HG02759 (cell line): Measurements from ENCODE around the gene TMEM255B.
A peak's percentile ranks its signal among the peaks of the same experiment; 100 is the strongest.
"Not testable (repeated sequence)": the region's sequence is repeated elsewhere in the genome, so short reads cannot be mapped to it uniquely, and the experiment has no call there.

Experiments used
- ATAC-seq: cut with Tn5 transposase; IDR thresholded peaks from one replicate; pipeline ENCODE4 v1.9.1; 2021; ENCODE audit warnings: mild to moderate bottlenecking, moderate library complexity; ENCODE audit not compliant: unreplicated experiment

The TMEM255B gene

DNA sequence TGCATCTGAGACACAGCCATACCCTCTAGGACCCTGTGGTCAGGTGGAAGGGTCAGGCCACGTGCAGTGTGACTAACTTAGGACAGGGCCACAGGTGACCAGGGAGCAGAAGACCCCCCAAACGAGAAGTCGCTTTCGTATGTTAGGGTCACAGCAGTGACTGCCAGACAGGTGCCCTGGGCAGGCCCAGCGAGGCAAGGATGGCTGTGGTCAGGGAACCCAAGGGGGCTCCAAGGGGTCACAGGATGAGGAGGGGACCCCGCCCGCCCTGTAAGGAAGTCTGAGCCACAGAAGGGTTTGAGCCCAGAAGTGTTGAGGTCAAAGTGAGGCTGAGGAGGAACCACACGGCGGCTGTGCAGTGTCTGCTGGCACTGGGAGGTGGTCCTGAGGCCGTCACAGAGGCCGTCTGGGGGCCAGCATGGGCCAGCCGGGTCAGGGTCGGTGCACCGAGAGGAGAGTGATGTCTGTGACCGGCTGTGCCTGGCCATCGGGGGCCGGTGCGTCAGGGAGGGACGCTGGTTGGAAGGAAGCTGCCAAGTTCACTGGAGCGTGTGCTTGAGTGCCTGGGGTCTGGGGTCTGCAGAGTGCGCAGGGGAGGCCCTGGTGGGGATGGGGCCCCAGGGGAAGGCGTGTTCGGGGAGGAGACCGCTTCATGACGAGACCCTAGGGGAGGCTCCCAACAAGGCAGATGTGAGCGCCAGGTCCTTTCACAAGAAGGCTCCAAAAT lies 24.8 kb upstream of the TMEM255B start:
- ATAC-seq = no peak

DNA sequence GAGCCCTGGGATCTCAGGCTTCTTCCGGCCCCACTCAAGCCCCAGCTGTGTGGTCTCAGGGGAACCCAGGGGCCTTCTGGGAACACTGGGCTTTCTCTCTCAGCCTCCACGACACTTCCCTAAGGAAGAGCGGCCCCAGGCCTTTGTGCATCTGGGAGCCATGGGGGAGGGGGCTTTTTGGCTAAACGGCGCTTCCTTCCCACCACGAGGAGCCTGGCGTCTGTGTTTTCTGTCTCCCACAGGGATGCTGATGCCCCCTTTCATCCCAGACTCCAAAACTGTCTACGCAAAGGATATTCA lies 24.2 kb upstream of the TMEM255B start:
- no peak for ATAC-seq

DNA sequence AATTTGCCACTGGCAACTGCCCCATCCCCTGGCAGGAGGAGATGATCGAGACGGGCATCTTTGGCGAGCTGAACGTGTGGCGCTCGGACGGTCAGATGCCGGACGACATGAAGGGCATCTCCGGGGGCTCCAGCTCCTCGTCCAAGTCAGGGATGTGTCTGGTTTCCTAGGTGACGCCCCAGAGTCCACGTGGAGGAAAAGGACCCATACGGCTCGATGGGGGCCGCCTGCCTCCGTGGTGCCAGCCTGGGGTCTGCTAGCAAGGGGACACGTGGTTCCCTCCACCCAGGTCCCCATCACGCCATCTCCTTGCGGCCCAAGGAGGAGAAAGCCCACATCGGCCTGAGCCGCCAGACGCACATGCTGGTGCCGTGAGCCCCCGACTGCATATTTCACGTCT lies 23.8 kb upstream of the TMEM255B start:
- no peak for ATAC-seq

DNA sequence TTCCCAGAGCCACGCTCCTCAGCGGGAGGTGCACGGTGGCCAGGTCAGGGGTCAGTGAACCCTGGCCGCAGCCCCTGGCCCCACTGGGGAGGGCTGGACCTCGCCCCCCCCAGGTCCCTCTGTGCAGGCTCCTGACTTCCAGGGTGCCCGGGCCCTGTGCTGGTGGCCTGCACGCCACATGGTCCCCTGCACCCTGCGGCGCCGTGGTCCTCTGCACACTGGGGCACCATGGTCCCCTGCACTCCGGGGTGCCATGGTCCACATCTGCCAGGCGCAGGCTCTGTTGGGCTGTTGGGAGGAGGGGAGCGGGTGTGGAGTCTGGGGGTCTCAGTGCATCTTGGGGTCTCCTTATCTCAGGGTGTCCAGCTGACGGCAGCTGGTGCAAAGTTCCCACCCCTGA lies 23.3 kb upstream of the TMEM255B start:
- ATAC-seq = no peak

GRCh38 chr13:113736258-113736731 lies 22.7 kb upstream of the TMEM255B start:
- no peak for ATAC-seq

GRCh38 chr13:113737803-113738202 lies 21.2 kb upstream of the TMEM255B start:
- no peak for ATAC-seq

DNA sequence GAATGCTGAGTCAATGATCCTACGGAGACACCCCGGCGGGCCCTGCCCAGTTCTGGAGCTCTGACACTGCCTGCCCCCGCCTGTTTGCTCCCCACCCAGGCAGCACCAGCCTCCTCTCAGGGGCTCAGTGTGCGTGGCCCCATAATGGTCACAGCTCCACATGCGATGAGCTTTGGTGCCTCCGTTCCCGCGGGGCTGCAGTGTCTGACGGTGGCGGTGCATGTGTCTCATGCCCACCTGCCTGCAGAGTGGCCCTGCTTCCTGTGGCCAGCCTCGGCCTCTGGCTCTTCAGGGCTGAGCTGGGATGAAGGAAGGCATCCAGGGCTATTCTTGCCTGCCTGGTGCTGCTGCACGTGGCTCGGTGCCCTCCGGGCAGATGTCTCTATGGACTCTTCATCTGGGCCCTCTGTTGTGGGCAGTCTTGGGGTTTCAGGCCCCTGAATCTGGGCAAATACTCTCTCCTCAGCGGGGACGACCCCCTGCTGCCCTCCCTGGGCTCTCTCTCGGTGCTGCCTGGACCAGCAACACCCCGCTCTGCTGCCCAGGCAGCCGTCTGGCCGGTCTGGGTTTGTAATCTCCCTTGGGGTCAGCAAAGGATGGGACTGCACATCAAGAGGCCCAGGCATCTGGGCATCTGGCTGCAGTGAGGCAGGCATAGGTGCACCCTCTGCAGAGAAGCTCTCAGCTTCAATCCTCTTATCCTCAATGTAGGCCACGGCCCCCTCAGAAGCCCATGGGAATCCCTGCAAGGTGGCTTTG lies 19.3 kb upstream of the TMEM255B start:
- no peak for ATAC-seq

- ATAC-seq = no peak
These were observed 18.8 kb upstream of the TMEM255B start for GRCh38 chr13:113740286-113740556.

DNA sequence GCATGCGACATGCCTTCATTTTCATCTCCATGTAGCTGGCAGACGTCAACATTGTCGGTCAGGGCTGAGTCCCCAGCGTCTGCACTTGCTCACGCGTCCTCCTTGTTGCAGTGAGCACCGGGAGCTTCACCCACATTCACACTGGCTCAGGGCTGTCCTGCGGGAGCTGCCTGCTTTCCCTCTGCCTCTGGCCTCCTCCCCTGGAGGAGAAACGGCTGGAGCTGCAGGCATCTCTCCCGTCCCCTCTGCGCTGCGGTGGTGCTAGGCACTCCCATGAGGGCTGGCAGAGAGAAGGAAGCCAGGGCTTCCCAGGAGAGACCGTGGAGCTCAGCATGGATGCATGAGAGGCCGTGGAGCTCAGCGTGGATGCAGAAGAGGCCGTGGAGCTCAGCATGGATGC lies 18.4 kb upstream of the TMEM255B start:
- ATAC-seq = no peak

DNA sequence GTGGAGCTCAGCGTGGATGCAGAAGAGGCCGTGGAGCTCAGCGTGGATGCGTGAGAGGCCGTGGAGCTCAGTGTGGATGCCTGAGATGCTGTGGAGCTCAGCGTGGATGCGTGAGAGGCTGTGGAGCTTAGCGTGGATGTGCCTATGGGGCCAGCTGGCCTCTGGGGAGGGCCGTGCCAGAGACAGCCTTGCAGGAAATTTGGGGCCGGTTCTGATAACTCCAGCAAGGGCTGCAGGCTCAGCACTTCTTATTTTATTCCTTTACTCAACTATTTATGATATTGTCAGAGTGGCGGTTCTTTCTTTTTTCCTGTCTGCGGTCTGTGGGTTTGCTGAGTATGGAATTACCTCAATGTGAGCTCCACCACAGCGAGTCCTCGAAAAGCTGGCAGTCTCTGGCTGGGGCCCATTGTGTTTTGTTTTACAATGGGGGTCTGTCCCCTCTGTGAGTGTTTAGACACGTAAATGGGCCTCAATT lies 17.8 kb upstream of the TMEM255B start:
- ATAC-seq = no peak

- peak; percentile 44 for ATAC-seq
These were observed 17.0 kb upstream of the TMEM255B start for GRCh38 chr13:113742000-113742441.

DNA sequence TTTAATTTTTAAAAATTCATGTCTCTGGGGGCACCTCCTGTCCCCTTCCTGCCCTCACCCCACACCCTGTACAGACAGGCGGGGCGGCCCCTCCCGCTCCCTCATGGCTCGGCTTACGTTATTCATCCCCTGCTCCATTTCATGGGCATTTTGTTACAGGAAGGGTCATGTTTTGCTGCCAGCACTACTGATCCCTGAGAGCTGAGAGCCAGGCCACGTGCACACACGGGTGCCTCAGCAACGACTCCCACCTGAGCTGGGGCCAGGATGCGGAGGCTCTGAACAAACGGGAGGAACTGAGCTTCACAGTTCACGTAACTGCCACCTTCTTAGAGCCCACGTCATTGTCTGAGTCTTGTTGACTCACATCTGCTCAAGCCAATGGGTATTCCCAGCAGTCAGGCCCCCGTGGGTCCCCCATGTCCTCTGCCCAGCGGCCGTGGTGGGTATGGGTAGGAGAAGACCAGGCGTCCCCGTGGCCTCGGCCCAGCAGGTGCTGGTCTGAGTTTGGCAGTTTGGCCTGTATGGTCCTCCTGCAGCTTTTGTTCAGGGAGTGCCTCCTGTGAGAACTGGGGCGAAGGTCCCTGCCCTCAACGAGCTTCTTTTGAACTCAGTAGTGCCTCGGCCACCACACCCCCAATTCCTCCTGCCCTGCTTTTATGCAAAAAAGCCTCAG lies 16.4 kb upstream of the TMEM255B start:
- no peak for ATAC-seq

GRCh38 chr13:113743366-113744195 lies 15.4 kb upstream of the TMEM255B start:
- ATAC-seq = no peak

GRCh38 chr13:113744197-113745000 lies 14.6 kb upstream of the TMEM255B start:
- ATAC-seq = no peak

DNA sequence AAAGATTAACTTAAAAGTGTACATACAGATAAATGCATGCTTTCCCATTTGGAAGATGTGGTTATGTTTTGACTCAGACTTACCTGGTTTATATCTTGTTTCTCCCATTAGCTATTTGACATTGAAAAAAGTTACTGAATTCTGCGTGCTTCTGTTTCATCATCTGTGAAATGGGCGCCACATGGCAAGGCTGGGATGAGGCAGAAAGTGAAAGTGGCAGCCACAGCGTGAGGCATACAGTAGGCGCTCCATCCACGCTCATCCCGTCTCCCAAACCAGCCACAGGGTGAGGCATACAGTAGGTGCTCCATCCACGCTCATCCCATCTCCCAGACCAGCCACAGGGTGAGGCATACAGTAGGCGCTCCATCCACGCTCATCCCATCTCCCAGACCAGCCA lies 14.0 kb upstream of the TMEM255B start:
- ATAC-seq = no peak

GRCh38 chr13:113745500-113746142 lies 13.4 kb upstream of the TMEM255B start:
- ATAC-seq = not testable (repeated sequence)

DNA sequence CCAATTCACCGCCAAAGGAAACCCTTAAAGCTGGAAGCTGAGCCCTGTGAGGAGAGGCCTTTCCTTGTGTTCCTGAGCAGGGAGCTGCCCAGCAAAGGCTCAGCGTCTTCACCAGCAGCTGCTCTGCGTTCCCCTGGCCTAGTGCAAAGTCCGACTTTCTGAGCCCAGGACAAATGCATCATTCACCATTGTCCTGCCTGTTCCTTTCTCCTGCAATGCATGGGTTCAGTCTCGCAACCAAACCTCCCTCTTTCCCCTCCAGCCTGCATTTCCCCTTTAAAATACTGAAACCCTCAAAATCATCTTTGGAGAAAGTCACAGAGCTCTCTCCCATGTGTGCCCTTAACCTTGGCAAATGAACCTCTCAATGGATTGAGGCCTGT lies 12.9 kb upstream of the TMEM255B start:
- no peak for ATAC-seq

- ATAC-seq = no peak
These were observed 12.4 kb upstream of the TMEM255B start for GRCh38 chr13:113746671-113747070.

DNA sequence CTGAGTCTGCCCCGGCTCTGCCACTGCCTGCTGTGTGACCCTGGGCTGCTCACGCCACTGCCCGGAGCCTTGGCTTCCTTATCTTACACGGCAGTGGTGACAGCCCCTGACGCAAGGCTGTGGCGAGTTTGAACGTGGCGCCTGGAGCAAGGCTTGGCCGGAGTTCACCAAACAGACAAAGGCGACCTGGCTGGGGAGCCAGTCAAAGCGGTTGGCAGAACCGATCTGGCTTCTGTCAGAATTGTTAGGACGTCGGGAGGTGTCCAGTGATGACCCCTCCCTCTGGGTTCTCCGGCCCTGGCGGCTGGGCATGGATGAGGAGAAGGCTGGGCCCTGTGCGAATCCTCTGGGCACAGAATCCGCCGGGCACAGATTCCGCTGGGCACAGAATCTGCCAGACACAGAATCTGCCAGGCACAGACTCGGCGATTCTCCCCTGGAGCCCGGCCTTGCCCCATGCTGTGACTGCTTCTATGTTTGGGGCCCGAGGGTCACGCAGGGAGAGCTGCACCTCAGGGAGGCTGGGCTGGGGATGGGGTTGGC lies 11.7 kb upstream of the TMEM255B start:
- no peak for ATAC-seq
